HG03457 (cell line): ENCODE measurements around the gene DDX25.
"Not testable (repeated sequence)": the region's sequence is repeated elsewhere in the genome, so short reads cannot be mapped to it uniquely, and the experiment has no call there.

Experiments
- ATAC-seq: cut with Tn5 transposase; IDR thresholded peaks from one replicate; pipeline ENCODE4 v1.9.1; 2021; ENCODE audit warnings: moderate number of reproducible peaks; ENCODE audit not compliant: unreplicated experiment

DDX25 gene

DNA sequence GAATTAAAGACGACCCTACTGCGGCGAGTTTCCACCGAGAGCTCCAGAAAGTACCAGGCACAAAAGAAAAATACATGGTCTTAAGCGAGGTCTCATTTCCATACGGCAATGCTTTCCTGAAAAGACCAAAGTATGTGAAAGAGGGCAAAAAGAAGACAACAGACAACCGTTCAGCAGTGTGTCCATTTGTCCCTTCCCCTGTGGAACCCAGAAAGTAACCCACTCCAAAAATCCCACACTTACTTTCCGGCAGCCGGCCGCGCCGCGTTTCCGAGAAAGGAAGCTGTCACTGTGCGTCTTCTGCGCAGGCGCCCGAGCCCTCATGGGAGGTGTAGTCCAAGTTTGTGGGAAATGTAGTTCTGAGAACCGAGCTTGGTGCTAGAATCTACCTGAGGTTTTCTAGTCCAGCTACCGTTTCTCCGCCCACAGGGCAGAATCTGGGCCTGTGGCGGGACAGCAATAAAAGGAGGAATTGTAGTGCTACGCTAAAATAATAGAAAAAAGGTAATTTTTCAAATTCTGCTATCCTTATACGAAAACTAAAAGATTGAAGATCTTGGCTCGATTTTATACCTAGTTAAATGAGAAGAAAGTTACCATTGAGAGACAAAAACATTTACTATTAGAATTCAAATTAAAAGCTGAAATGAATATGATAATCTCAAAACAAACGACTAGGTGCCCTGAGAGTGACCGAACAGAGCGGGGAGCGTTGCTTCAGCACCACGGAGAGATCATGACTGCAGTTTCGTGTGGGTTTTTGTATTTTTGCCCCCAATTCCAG is 1.2 kb upstream of the DDX25 start, which contains the start of gene PUS3:
PUS3 (minus strand) TSS at position 280 of the 784 bp plus-strand sequence. CDS start 6,922 bp downstream, outside the sequence.
- peak; percentile 89 for ATAC-seq

DNA sequence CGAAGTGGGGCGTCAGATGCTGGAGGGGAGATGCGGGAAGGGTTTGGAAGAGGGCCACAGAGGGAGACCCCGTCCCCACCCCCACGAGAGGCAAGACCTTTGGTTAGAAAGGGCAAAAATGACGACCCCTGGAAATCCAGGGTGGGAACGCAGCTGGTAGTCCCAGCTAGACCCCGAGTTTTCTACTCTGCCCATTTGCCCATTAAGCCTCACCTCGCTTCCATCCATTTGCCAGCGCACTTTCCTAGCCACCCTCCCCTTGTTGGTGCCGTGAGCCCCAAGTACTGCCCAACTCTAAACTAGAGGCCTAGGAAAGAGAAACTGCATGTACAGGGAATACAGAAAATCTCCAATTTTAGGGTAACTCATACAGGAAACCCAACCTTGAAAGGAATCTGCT is 370 bp downstream of the DDX25 start:
- ATAC-seq, result no peak

DNA sequence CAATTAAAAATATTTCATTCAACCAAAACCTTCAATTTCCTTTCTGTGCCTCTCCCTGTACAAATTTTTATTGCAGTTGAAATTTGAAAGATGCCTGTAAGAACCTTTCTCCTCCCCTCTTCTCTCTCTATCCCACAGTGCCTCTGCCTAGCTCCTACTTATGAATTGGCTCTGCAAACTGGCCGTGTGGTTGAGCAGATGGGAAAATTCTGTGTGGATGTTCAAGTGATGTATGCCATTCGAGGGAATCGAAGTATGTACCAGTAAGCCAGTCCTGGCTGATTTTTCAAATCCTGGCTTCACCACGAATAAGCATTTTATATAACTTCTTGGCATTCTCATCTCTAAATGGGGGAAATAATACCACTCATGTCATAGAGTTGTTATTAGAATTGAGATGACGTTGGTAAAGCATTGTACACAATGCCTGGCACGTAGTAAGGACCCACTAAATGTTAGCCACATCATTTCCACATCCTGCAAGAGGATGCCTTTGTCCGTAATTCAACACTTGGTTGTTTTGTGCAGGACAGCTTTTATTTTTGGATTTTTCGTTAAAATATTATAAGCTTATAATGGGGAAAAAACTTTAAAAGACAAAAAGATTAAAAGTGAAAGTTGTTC is 6.0 kb downstream of the DDX25 start:
- ATAC-seq, result no peak

DNA sequence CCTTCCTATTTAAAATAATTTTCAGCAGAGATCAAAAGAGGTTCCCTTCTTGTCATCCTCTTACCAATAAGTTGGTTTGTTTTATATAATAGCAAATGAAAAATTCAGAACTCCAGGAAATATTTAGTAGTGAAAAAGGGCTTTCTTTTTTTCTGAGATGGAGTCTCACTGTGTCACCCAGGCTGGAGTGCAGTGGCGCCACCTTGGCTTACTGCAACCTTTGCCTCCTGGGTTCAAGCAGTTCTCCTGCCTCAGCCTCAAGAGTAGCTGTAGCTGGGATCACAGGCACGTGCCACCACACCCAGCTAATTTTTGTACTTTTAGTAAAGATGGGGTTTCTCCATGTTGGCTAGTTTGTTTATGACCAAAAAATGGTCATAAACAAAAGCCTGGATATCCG is 10.3 kb downstream of the DDX25 start:
- ATAC-seq, result not testable (repeated sequence)

DNA sequence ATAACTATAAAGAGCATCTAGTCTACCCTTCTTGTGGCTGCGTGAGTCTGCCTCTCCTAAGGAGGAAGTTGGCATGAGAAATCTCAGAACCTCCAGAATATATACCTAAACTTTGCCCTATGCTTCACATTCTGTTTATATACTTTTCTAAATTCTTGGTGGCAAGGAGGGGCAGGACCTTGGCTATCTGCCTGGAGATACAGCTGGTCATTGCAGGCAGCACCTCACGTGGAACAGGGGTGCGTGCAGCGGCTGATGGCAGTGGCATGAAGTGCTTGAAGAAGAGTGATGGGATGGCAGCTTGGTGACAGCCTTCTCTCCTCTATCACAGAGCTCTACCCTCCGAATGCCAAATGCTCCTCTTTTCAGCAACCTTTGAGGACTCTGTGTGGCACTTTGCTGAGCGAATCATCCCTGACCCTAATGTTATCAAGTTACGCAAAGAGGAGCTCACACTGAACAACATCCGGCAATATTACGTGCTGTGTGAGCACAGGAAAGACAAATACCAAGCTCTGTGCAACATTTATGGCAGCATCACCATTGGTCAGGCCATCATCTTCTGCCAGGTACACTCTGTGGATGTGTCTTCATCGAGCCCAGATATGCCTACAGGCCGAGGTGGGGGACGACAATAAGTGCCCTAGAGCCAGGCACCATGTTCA is 12.5 kb downstream of the DDX25 start:
- no peak for ATAC-seq

DNA sequence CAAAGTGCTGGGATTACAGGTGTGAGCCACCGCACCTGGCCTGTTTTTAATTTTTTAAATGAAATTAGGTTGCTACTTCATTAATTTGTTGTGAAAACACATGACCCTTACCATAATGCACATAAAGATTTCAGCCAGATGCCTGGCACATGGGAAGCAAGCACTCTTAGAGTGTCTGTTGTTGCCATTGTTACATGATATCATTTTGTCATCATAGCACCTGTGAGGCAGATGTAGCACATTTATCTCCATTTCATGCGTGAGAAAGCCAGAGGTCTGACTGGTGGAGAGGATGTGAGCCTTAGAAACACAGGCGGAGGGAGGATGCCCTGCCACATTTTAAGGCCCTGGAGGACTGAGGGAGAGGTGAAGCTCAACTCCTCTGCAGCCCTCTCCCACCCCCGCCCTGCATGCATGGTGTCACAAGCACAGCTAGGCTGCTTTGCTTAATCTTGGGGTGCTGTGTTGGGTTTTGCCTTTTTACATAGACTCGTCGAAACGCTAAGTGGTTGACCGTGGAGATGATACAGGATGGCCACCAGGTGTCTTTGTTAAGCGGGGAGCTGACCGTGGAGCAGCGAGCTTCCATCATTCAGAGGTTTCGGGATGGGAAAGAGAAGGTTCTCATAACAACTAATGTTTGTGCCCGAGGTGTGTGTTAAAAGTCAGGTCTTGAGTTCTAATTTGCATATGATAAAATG is 14.0 kb downstream of the DDX25 start:
- ATAC-seq, result no peak

DNA sequence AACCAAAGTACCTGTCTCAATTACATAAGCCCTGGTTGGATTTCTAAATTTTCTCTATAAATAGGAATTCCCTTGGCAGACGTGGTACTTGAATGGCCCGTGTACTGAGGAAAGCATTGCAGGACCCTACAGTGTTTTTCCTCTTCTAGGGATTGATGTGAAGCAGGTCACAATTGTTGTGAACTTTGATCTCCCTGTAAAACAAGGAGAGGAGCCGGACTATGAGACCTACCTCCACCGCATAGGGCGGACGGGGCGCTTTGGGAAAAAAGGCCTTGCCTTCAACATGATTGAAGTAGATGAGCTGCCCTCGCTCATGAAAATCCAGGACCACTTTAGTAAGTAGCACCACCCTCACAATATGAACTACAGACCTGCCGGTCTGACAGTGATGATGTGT is 16.7 kb downstream of the DDX25 start:
- ATAC-seq, result no peak

DNA sequence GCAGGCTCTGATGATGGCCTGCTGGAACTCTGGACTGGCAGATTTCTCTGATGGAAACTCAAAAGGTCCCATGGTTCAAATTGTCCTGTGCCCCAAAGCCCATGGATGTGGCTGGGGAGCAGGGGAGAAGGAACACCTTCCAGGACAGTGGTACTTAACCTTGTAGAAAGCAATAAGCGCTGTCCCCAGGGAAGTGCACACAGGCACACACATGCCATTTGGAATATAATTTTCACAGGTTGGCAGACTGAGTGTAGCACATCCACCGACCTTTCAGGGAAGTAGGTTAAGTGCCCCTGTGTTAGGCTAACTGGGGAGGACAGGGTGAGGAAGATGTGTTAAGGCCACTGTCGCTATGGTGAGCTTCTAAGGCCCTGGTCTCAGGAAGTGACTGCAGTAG is 17.8 kb downstream of the DDX25 start:
- ATAC-seq, result no peak

DNA sequence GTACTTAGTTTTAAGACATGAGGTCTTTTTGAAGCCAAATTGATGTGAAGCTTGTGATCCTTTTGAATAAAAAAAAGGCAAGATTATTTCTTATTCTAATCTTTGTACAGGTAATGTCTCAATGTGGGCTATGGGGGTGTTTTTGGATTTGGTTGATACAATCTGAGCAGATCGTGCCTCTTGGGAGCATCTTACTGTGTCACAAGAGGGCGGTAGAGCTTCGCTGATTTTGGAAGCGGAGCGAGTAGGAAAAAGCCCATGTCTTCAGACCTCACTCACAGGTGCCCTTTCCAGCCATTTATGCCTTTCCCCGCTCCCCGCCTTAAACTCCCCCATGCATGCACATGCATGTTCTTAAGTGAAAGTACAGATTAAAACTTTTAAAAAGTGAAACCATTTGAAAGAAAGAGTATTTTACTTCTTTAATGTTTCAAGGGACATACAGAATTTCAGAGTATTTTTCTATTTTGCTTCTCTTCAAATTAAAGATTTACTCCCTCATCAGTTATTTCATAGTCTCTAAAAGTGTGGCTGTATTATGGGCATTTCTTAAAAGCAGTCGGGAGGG is 18.8 kb downstream of the DDX25 start:
- ATAC-seq, result peak; percentile 50

DNA sequence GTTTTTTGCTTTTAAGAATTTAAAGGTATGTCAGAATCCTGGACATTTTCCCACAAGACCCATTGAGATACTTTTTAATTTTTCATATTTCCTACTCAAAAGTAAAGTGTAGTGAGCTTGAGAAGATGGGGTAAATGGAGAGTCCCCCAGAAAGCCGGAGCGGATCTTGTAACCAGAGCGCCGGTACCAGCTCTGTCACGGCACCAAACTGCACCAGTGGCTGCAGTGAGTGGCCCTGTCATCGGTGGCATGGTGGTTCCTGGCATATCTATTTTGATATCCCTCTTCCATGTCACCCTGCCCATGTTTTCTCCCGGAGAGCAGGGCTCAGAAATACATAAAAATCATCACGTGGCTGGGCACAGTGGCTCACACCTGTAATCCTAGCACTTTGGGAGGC is 19.3 kb downstream of the DDX25 start:
- no peak for ATAC-seq

DNA sequence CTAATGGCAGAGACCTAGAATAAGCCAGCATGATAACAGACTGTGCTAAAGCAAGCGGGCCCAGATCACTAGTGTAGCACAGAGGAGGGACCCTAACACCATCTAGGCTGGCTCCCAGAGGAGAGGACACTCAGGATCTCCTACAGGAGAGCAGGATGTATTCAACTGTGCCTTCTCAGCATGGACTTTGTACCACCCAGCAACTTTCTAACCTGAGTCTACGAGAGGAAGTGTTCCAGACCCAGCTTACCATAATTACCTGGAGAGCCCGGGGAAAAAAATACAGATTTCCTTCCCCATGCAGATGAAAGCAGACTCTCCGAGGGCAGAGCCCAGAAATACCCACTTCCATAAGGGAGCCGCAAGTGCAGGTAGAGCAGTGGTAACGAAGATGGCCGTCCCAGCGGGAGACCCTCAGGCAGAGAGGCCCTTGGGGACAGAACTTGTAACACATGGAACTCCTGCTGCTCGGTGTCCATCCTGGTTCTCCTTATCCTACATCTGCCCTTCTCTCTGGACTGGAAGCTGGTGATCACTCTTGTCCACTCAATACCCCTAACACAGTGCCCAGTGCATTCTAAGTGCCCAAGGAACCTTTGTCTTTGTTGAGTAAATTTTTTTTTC is 20.2 kb downstream of the DDX25 start:
- no peak for ATAC-seq

DNA sequence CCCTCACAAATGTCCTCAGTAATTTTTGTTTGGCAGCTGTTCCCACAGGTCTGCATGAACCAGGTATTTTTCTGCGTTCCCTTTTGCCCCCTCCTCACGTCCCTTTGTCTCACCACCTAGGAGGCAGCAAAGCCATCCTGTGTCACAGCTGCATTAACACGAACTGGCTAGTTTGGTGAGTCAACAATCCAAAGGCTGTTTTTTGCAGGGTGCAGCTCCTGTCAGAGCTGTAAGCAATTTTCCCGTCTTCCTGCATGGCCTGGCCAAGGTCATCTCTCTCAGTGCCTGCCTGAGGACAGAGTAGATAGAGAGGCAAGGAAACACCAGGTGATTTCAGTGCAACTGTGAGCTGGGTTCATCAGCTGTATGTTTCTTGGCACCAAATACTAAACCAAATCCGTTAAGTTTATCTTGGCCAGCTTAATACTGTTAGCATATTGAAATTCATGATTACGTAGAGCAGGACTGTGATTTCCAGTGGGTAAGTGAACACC is 21.0 kb downstream of the DDX25 start:
- ATAC-seq, result no peak

DNA sequence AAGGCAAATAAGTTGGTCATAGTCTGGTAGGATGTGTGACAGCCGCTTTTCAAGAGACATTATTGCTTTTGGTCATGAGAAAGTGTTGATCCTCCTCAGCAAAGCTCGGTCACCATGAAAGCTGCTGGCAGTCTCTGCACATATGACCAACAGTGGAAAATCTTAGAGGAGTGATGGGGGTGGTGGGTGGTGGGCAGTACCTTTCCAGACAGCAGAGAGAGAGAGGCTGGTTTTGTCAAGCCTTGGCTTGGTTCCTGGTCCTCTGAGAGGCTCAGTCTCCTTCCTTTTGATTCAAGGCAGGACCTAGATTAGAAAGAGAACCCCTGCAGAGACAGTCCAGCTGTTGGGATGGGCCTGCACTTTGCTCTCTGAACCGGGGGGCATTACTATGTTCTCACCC is 21.5 kb downstream of the DDX25 start:
- no peak for ATAC-seq

DNA sequence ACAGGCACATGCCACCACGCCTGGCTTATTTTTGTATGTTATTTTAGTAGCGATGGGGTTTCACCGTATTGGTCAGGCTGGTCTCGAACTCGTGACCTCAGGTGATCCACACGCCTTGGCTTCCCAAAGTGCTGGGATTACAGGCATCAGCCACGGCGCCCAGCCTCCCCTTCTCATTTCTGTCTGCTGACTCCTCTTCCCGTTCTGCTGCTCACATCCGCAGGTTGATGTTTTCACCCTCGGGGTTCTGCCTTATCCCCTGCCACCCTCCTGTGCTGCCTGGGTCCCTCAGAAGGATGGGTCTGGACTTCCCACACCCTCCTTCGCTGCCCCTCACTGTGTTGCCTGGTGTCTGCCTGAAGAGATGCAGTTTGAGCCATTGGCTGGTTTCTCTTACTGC is 22.4 kb downstream of the DDX25 start:
- no peak for ATAC-seq

DNA sequence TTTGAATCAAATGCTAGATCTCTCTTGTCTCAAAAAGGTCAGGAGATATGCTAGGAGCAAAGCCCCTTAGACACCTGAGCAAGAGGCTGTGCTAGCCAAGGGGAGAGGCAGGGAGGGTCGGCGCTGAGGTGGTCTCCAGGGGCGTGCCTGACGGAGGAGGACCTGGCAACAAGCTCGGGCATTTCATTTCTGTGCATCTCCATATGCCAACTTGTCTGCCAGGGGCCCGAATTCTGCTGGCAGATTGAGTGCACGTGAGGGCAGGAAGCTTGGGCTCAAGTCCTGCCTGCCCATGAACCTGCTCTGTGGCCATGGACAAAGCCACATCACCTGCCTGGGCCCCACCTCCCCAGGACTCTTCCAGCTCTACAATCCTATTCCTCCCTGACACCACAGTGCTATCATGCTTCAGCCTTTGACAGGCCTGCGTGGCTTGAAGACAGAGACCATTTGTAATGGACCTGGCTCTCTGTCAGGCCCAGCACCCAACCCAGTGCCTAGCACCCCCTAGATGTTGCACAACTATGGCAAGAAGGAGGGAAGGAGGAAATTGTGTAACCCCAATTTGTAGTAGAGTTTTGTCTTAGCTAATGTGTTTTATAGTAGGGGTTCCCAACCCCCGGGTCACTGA is 25.3 kb downstream of the DDX25 start:
- no peak for ATAC-seq

DNA sequence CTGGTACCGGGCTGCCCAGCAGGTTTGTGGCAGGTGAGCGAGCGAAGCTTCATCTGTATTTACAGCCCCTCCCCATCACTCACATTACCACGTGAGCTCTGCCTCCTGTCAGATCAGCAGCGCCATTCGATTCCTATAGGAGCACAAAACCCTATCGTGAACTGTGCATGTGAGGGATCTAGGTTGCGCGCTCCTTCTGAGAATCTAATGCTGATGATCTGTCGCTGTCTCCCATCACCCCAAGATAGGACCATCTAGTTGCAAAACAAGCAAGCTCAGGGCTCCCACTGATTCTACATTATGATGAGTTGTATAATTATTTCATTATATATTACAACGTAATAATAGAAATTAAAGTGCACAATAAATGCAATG is 25.8 kb downstream of the DDX25 start:
- ATAC-seq, result no peak

DNA sequence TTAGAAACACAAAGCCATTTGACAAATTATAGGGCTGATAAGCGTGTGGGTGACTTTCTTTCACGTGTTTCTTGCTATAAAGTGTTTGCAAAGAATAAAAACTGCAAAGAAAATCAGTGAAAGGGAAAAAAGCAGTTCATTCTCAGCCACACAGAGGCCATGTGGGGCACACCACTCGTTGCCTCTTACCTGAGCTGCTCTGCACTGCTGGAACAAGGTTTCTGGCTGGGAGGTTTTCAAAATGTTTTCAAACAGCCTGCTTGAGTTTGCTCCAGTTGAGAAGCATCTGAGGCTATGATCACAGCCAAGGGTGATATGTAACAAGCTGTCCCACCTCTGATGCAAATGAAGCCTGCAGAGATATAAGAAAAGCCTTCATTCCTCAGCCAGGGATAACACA is 26.8 kb downstream of the DDX25 start:
- ATAC-seq, result no peak

DNA sequence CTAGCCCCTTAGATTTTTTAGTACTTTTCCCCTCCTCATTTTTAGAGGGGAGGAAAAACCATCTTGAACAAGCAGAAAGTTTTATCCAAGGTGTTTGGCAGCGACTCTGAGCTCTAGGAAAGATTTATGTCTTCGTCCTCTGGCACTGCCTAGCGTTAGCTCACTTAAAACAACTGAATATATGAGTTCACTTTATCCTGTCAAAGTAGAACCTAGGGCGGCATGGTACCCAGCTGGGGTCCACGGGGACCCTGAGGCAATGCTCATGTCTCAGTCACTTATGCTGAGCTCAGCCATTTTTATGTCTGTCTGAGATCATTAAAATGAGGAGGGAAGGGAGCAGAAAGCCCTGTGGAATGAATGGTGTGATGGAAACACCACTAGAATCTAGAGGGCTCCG is 27.4 kb downstream of the DDX25 start:
- no peak for ATAC-seq

DNA sequence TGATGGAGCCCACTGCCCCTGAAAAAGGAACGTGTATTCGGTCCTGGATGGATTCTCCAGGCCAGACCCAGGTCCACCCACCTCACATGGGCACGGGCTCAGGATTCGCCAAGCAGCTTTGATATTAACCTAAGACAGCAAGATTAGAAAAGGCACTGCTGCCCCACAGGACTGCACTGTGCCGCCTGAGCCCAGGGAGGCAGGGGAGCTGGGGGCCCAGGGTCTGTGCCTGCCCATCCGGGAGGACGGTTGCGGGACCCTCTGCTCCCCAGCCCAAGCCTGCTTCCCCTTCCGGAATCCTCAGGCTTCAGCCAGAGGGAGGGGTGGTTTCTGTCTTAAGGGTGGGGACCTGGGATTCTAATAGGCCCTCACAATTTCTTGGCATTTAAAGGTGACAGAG is 28.0 kb downstream of the DDX25 start:
- ATAC-seq, result no peak
